ENCODE data around the gene DAB1.

- TF ChIP-seq CTCF (IDR thresholded peaks at IDR 0.05; ENCODE audit: insufficient read depth, low read length, poor library complexity, severe bottlenecking) = no peak
- TF ChIP-seq EZH2phosphoT487 (conservative IDR thresholded peaks at IDR 0.05; ENCODE audit: low read length) = no peak
Measured at GRCh38 chr1:57324388-57324787, 99.5 kb downstream of the DAB1 start.
